Panc1 (cell line): ENCODE measurements around the gene FBXL15. TPM values are rescaled to one million over a fixed set of nuclear protein-coding genes. Genes with fewer than 3 reads are reported as not detected.

Experiments
- ATAC-seq: fragments of 200-7000 bp; cut with Tn5 transposase; 2 replicates; pipeline ENCODE4 v1.9.1; 2020; ENCODE audit warnings: mild to moderate bottlenecking, moderate library complexity
- BruUV-seq: library from RNA; stranded (reverse); fragments of 400-500 nt; replicated peaks from 2 replicates; lab custom pipeline; 2021; lab: Mats Ljungman, UMichigan
- CTCF ChIA-PET: fragments of 300-600 bp; sonication (Branson Sonifier 250); formaldehyde crosslinking; loops from one replicate; lab custom pipeline; 2022; ENCODE audit warnings: antibody characterized with exemption; lab: Charles Lee
- POLR2A ChIA-PET: fragments of 300-600 bp; sonication (Branson Sonifier 250); formaldehyde crosslinking; loops from one replicate; lab custom pipeline; 2022; ENCODE audit warnings: antibody characterized with exemption; lab: Charles Lee
- DNase-seq: peaks from one replicate; pipeline ENCODE4 v3.0.0-alpha.2; 2010; ENCODE audit warnings: low read depth, low spot score
- H3K27ac ChIP-seq: 2 replicates; pipeline ENCODE4 v1.5.1; 2011; ENCODE audit warnings: mild to moderate bottlenecking, low read length, inconsistent platforms
- H3K27me3 ChIP-seq: fragments of 200-500 bp; sonication (Bioruptor generic); 2 replicates; pipeline ENCODE4 v1.6.0; 2014; ENCODE audit warnings: low read length, inconsistent platforms; ENCODE audit not compliant: control insufficient read depth, insufficient read depth
- H3K36me3 ChIP-seq: fragments of 200-500 bp; sonication (Bioruptor generic); 2 replicates; pipeline ENCODE4 v1.5.1; 2014; ENCODE audit warnings: inconsistent platforms, mild to moderate bottlenecking, low read length, moderate library complexity; ENCODE audit not compliant: control insufficient read depth, insufficient read depth
- H3K4me1 ChIP-seq: 2 replicates; pipeline ENCODE4 v1.5.1; 2011; ENCODE audit warnings: inconsistent platforms, mild to moderate bottlenecking, low read length, moderate library complexity; ENCODE audit not compliant: control insufficient read depth, insufficient read depth
- H3K4me3 ChIP-seq, 2 experiments: 2 replicates each; pipeline ENCODE4 v1.5.1; 2011 to 2012; ENCODE audit warnings: low read depth in 2 of 2, low read length in 2 of 2, mild to moderate bottlenecking in 2 of 2, inconsistent platforms in 1 of 2, moderate library complexity in 1 of 2
- H3K9me3 ChIP-seq: fragments of 200-500 bp; sonication (Bioruptor generic); 2 replicates; pipeline ENCODE4 v1.5.1; 2014; ENCODE audit warnings: low read depth, mild to moderate bottlenecking, inconsistent platforms, low read length, moderate library complexity; ENCODE audit not compliant: control insufficient read depth, insufficient read depth
- POLR2AphosphoS5 ChIP-seq: IDR thresholded peaks from 2 replicates; pipeline ENCODE4 v1.6.1; 2012; ENCODE audit warnings: mild to moderate bottlenecking, low read depth, low read length, moderate library complexity
- SIN3A ChIP-seq: IDR thresholded peaks from 2 replicates; pipeline ENCODE4 v1.6.1; 2012; ENCODE audit warnings: low read depth, mild to moderate bottlenecking, low read length, moderate library complexity, borderline replicate concordance; ENCODE audit not compliant: insufficient read depth
- TCF7L2 ChIP-seq: IDR thresholded peaks from 2 replicates; pipeline ENCODE4 v1.6.1; 2011; ENCODE audit warnings: mild to moderate bottlenecking, low read depth, low read length, inconsistent platforms
- in situ Hi-C: cut with HindIII; loops from 2 replicates; pipeline ENCODE4 v1.10.0; 2016; ENCODE audit warnings: low sequenced_read_pairs, low pct_unique_long_range_greater_than_20kb
- intact Hi-C: fragments of 100-400 bp; cut with micrococcal nuclease; formaldehyde crosslinking; loops from one replicate; pipeline ENCODE4 v1.10.0; 2022; ENCODE audit not compliant: unreplicated experiment
- total RNA-seq: library from RNA; stranded (reverse); gene quantifications from one replicate; pipeline ENCODE4 v1.2.1, GENCODE V29; 2021; ENCODE audit not compliant: unreplicated experiment
- TF ChIP-seq, protein P1 (sequence below), 2 experiments: IDR thresholded peaks; 2 replicates each; pipeline ENCODE4 v1.6.1; 2011 to 2012; ENCODE audit warnings: low read depth in 2 of 2, control low read depth in 1 of 2, low read length in 1 of 2, mild to moderate bottlenecking in 1 of 2, moderate library complexity in 1 of 2; ENCODE audit not compliant: insufficient read depth in 1 of 2
- TF ChIP-seq, protein P2 (sequence below): fragments of 450-650 bp; IDR thresholded peaks from 2 replicates; pipeline ENCODE4 v1.5.1; 2017; ENCODE audit warnings: mild to moderate bottlenecking

The FBXL15 gene
- total RNA-seq, 1 experiment from 2014 or later, result 7.9 TPM

DNA sequence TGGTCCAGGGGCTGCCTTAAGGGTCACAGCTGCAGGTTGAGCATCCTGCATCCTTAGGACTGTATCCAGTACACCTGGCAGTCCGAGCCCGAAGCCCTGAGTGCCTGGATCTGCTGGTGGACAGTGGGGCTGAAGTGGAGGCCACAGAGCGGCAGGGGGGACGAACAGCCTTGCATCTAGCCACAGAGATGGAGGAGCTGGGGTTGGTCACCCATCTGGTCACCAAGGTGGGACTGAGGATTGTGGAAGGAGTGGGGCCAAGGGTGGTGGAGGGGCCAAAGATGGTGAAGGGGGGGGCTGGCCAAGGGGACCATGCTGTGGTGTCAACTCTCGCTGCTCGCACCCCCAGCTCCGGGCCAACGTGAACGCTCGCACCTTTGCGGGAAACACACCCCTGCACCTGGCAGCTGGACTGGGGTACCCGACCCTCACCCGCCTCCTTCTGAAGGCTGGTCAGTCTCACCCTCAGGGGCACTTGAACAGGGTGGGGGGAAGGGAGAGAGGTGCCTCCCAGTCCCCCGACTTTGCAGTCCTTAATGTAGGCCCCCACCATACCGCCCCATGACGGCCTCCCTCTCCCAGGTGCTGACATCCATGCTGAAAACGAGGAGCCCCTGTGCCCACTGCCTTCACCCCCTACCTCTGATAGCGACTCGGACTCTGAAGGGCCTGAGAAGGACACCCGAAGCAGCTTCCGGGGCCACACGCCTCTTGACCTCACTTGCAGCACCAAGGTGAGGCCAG lies 19.9 kb upstream of the FBXL15 start:
- BruUV-seq, result no TSS peak
- in situ Hi-C loops (no loop called here), intact Hi-C loops (loop anchor here (5.0 kb wide), 1 partner anchor 173 kb away; the partner anchor contains the start of gene ELOVL3)
- POLR2A ChIA-PET, result interaction anchor here (0.6 kb wide), 1 partner anchor 36 kb away, joined by 3 read pairs; no protein-coding TSS in a partner anchor
- Histone ChIP-seq H3K4me3 (no peak overlapping the region), H3K9me3 (no peaks in the 10 kb centered on the region), H3K27ac (peak overlapping the region; percentile 64), H3K27me3 (no peaks in the 10 kb centered on the region), H3K4me1 (peaks cover 45% of the 10 kb centered on the region), H3K36me3 (peaks cover 3% of the 10 kb centered on the region; the same call in 1 of the 2 replicates)
- ATAC-seq, result no peak
- TF ChIP-seq, protein P1, sequence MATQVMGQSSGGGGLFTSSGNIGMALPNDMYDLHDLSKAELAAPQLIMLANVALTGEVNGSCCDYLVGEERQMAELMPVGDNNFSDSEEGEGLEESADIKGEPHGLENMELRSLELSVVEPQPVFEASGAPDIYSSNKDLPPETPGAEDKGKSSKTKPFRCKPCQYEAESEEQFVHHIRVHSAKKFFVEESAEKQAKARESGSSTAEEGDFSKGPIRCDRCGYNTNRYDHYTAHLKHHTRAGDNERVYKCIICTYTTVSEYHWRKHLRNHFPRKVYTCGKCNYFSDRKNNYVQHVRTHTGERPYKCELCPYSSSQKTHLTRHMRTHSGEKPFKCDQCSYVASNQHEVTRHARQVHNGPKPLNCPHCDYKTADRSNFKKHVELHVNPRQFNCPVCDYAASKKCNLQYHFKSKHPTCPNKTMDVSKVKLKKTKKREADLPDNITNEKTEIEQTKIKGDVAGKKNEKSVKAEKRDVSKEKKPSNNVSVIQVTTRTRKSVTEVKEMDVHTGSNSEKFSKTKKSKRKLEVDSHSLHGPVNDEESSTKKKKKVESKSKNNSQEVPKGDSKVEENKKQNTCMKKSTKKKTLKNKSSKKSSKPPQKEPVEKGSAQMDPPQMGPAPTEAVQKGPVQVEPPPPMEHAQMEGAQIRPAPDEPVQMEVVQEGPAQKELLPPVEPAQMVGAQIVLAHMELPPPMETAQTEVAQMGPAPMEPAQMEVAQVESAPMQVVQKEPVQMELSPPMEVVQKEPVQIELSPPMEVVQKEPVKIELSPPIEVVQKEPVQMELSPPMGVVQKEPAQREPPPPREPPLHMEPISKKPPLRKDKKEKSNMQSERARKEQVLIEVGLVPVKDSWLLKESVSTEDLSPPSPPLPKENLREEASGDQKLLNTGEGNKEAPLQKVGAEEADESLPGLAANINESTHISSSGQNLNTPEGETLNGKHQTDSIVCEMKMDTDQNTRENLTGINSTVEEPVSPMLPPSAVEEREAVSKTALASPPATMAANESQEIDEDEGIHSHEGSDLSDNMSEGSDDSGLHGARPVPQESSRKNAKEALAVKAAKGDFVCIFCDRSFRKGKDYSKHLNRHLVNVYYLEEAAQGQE (IDR thresholded peaks at IDR 0.05; ENCODE audit: insufficient read depth in 1 of 2, low read depth in 2 of 2, low read length in 1 of 2), result no peak
- TF ChIP-seq, protein P2, sequence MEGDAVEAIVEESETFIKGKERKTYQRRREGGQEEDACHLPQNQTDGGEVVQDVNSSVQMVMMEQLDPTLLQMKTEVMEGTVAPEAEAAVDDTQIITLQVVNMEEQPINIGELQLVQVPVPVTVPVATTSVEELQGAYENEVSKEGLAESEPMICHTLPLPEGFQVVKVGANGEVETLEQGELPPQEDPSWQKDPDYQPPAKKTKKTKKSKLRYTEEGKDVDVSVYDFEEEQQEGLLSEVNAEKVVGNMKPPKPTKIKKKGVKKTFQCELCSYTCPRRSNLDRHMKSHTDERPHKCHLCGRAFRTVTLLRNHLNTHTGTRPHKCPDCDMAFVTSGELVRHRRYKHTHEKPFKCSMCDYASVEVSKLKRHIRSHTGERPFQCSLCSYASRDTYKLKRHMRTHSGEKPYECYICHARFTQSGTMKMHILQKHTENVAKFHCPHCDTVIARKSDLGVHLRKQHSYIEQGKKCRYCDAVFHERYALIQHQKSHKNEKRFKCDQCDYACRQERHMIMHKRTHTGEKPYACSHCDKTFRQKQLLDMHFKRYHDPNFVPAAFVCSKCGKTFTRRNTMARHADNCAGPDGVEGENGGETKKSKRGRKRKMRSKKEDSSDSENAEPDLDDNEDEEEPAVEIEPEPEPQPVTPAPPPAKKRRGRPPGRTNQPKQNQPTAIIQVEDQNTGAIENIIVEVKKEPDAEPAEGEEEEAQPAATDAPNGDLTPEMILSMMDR, result no peak
- no peak for TF ChIP-seq SIN3A
- TF ChIP-seq POLR2AphosphoS5, result no peak; the same call in 1 of the 2 replicates
- TF ChIP-seq TCF7L2, result no peak
- DNase-seq, result no peak
- CTCF ChIA-PET, result no interaction called here

DNA sequence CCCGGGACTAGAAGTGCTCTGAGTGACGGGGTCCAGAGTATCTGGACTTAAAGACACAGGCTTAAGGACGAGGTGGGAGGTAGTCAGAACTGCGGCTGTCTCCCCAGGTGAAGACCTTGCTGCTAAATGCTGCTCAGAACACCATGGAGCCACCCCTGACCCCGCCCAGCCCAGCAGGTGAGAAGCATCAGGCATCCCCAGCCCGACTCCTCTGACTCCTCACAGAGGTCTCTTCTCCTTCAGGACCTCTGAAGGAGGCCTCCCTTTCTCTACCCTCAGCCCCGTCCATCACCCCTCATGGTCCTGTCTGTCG lies 19.3 kb upstream of the FBXL15 start:
- in situ Hi-C loops, result no loop called here
- Histone ChIP-seq H3K27me3 (no peaks in the 10 kb centered on the region), H3K27ac (peak overlapping the region; percentile 64), H3K4me1 (peaks cover 45% of the 10 kb centered on the region), H3K4me3 (no peak overlapping the region), H3K36me3 (peaks cover 2% of the 10 kb centered on the region; the same call in 1 of the 2 replicates), H3K9me3 (no peaks in the 10 kb centered on the region)
- no TSS peak for BruUV-seq
- DNase-seq (no peak), ATAC-seq (no peak)
- TF ChIP-seq, protein P2, result no peak
- POLR2A ChIA-PET, result no interaction called here
- intact Hi-C loops, result loop anchor here (5.0 kb wide), 1 partner anchor 174 kb away; the partner anchor contains the start of gene ELOVL3
- CTCF ChIA-PET, result interaction anchor here (0.6 kb wide), 1 partner anchor 549 kb away, joined by 9 read pairs; no protein-coding TSS in a partner anchor
